Karpas-422 (cell line): ENCODE results near the gene ZNRF3. TPM values are rescaled to one million over a fixed set of nuclear protein-coding genes. Genes with fewer than 3 reads are reported as not detected.

Source experiments
- DNase-seq: peaks from one replicate; pipeline ENCODE4 v3.0.0-alpha.2; 2015
- H2AFZ ChIP-seq: fragments of 200-600 bp; sonication (generic); 2 replicates; pipeline ENCODE4 v1.6.1; 2014; ENCODE audit warnings: antibody characterized with exemption, low read length, mixed read lengths
- H3K27ac ChIP-seq: fragments of 200-600 bp; sonication (generic); 2 replicates; pipeline ENCODE4 v1.5.1; 2014; ENCODE audit warnings: mild to moderate bottlenecking, low read length, moderate library complexity
- H3K27me3 ChIP-seq: fragments of 200-600 bp; sonication (generic); 2 replicates; pipeline ENCODE4 v1.6.1; 2014; ENCODE audit warnings: low read length, mixed read lengths
- H3K36me3 ChIP-seq: fragments of 200-600 bp; sonication (generic); 2 replicates; pipeline ENCODE4 v1.6.1; 2014; ENCODE audit warnings: low read length, mixed read lengths; ENCODE audit not compliant: insufficient read depth
- H3K4me1 ChIP-seq: fragments of 200-600 bp; sonication (generic); 2 replicates; pipeline ENCODE4 v1.6.1; 2014; ENCODE audit warnings: mild to moderate bottlenecking, low read length, mixed read lengths
- H3K4me2 ChIP-seq: fragments of 200-600 bp; sonication (generic); 2 replicates; pipeline ENCODE4 v1.6.1; 2014; ENCODE audit warnings: low read length, low read depth, mild to moderate bottlenecking; ENCODE audit not compliant: poor library complexity, severe bottlenecking
- H3K4me3 ChIP-seq: fragments of 200-600 bp; sonication (generic); 2 replicates; pipeline ENCODE4 v1.5.1; 2014; ENCODE audit warnings: mild to moderate bottlenecking, antibody characterized with exemption, low read length, mixed read lengths
- H3K79me2 ChIP-seq: fragments of 200-600 bp; sonication (generic); 2 replicates; pipeline ENCODE4 v1.6.1; 2014; ENCODE audit warnings: mild to moderate bottlenecking, low read length, mixed read lengths
- H3K9ac ChIP-seq: fragments of 200-600 bp; sonication (generic); 2 replicates; pipeline ENCODE4 v1.6.0; 2014; ENCODE audit warnings: low read length
- H3K9me2 ChIP-seq: fragments of 200-600 bp; sonication (generic), shearing (Covaris generic); replicated peaks from 2 replicates; pipeline ENCODE4 v1.6.0; 2014; ENCODE audit warnings: mild to moderate bottlenecking, low read length, moderate library complexity; ENCODE audit not compliant: insufficient read depth
- H3K9me3 ChIP-seq: fragments of 300-700, 200-600 bp; sonication (generic); 2 replicates; pipeline ENCODE4 v1.6.1; 2014; ENCODE audit warnings: low read length, mixed read lengths
- H4K20me1 ChIP-seq: fragments of 200-600 bp; sonication (generic); 2 replicates; pipeline ENCODE4 v1.6.1; 2014; ENCODE audit warnings: mild to moderate bottlenecking, antibody characterized with exemption, low read length, low read depth; ENCODE audit not compliant: insufficient read depth
- total RNA-seq: library from RNA; depleted of rRNA; stranded (reverse); fragments of >200 nt; shearing (Covaris generic); gene quantifications from 2 replicates; pipeline ENCODE4 v1.2.3, GENCODE V29; 2014; ENCODE audit warnings: low replicate concordance

The ZNRF3 gene
- total RNA-seq, 1 experiment from 2014 or later, result 0.19 TPM

DNA sequence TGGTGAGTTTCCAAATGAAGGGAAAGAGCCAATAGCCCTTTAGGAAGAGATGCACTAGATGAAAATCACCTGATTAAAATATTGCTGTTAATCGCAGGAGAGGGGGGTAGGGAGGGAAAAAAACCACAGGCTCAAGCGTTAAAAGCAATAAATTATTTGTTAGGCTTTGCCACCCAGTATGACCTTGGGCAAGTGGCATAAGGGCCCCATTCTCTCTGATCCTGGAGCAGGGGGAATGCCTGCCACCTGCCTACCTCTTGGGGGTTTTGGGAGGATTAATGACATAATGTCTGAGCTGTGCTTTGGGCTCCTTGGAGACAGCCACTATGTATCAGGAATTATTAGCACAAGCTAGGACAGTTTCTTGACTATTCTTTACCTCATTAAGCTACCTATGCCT, 80.0 kb downstream of the ZNRF3 start:
- Histone ChIP-seq H3K4me3 (no peak overlapping the region), H3K27ac (no peak overlapping the region), H3K9ac (no peak overlapping the region), H2AFZ (no peak overlapping the region), H4K20me1 (no peaks in the 10 kb centered on the region), H3K4me1 (peaks cover 6% of the 10 kb centered on the region; the same call in 1 of the 2 replicates), H3K79me2 (no peaks in the 10 kb centered on the region), H3K27me3 (no peaks in the 10 kb centered on the region), H3K36me3 (no peaks in the 10 kb centered on the region), H3K9me3 (no peaks in the 10 kb centered on the region), H3K4me2 (no peak overlapping the region), H3K9me2 (no peaks in the 10 kb centered on the region)
- DNase-seq, result no peak

DNA sequence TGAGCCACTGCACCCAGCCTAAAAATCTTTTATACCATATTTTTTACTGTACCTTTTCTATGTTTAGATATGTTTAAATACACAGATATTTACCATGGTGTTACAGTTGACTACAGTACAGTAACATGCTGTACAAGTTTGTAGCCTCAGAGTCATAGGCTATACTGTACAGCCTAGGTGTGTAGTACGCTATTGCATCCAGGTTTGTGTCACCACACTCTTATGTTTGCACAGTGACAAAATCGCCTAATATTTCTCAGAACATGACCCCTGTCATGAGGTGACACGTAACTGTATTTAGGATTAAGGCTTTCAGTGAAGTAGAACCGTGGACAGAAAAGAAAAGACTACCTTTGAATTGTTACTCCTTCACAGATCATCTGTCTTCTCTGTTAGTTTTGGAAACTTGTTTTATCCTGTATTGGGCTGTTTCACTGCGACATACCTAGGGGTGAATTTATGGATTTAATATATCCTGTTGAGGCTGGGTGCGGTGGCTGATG, 83.8 kb downstream of the ZNRF3 start:
- H3K79me2 ChIP-seq, result no peaks in the 10 kb centered on the region
- no peaks in the 10 kb centered on the region for H3K9me2 ChIP-seq
- H3K4me1 ChIP-seq, result peaks cover under 1% of the 10 kb centered on the region; the same call in 1 of the 2 replicates

GRCh38 chr22:28967969-28968368, 84.6 kb downstream of the ZNRF3 start:
- Histone ChIP-seq H3K4me3 (no peak overlapping the region), H3K4me2 (no peak overlapping the region), H2AFZ (no peak overlapping the region), H3K27me3 (no peaks in the 10 kb centered on the region), H3K9me3 (no peaks in the 10 kb centered on the region), H3K79me2 (no peaks in the 10 kb centered on the region), H4K20me1 (no peaks in the 10 kb centered on the region), H3K27ac (no peak overlapping the region), H3K36me3 (no peaks in the 10 kb centered on the region), H3K9ac (no peak overlapping the region), H3K4me1 (no peaks in the 10 kb centered on the region), H3K9me2 (no peaks in the 10 kb centered on the region)
- DNase-seq, result no peak

More for the DNA sequence above, 83.8 kb downstream of the ZNRF3 start:
- no peaks in the 10 kb centered on the region for H3K9me3 ChIP-seq
- no peak overlapping the region for H3K4me2 ChIP-seq
- no peaks in the 10 kb centered on the region for H3K27me3 ChIP-seq
- H2AFZ ChIP-seq, result no peak overlapping the region
- H4K20me1 ChIP-seq, result no peaks in the 10 kb centered on the region
- no peak overlapping the region for H3K9ac ChIP-seq
- H3K4me3 ChIP-seq, result no peak overlapping the region
- H3K36me3 ChIP-seq, result no peaks in the 10 kb centered on the region
- DNase-seq, result no peak
- H3K27ac ChIP-seq, result no peak overlapping the region

DNA sequence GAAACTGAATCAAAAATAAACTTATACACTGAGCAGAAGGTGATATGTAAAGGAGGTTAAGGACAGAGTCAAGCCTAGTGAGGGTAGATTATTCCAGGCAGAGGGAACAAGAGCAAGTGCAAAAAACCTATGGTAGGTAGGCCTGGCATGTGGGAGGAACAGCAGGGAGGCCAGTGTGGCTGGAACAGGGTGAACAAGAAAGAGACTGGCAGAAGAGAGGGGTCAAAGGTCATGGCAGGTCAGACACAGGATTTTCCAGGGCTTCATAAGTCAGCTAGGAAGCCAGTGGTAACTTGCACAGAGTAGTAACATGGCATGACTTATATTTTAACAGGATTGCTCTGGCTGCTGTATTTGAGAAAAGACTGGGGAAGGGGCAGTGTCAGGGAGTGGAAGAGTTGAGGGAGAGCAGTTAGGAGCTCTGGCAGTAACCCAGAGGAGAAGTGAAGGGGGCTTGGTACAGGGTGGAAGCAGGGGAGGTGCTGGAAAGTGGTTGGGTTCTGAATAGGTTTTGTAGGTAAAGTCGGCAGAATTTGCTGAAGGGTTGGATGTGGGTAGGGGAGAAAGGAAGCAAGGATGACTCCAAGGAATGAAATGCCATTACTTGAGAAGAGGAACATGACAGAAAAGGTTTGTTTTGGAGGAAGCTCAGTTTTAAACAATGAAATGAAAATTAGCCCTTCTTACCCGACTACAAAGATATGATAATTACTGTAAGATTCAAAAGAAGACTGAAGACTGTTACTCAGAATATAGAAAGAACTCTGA, 86.2 kb downstream of the ZNRF3 start:
- Histone ChIP-seq H3K79me2 (no peaks in the 10 kb centered on the region), H3K9me2 (no peaks in the 10 kb centered on the region)

GRCh38 chr22:28973352-28973751, 90.0 kb downstream of the ZNRF3 start:
- Histone ChIP-seq H3K4me3 (no peak overlapping the region), H3K36me3 (no peaks in the 10 kb centered on the region), H2AFZ (no peak overlapping the region), H3K27ac (no peak overlapping the region), H3K4me2 (no peak overlapping the region), H3K4me1 (no peaks in the 10 kb centered on the region), H4K20me1 (no peaks in the 10 kb centered on the region), H3K9me2 (no peaks in the 10 kb centered on the region), H3K27me3 (no peaks in the 10 kb centered on the region), H3K79me2 (no peaks in the 10 kb centered on the region), H3K9me3 (no peaks in the 10 kb centered on the region), H3K9ac (no peak overlapping the region)
- DNase-seq, result no peak

More for the DNA sequence above, 86.2 kb downstream of the ZNRF3 start:
- no peak overlapping the region for H3K27ac ChIP-seq
- H3K4me3 ChIP-seq, result no peak overlapping the region
- no peak overlapping the region for H2AFZ ChIP-seq
- H3K9me3 ChIP-seq, result no peaks in the 10 kb centered on the region
- no peak for DNase-seq
- no peak overlapping the region for H3K9ac ChIP-seq
- no peak overlapping the region for H3K4me2 ChIP-seq
- no peaks in the 10 kb centered on the region for H3K4me1 ChIP-seq
- no peaks in the 10 kb centered on the region for H3K36me3 ChIP-seq
- no peaks in the 10 kb centered on the region for H4K20me1 ChIP-seq
- no peaks in the 10 kb centered on the region for H3K27me3 ChIP-seq

GRCh38 chr22:28977060-28977459, 93.7 kb downstream of the ZNRF3 start:
- no peak for DNase-seq
- Histone ChIP-seq H3K79me2 (no peaks in the 10 kb centered on the region), H3K27me3 (no peaks in the 10 kb centered on the region), H3K9ac (no peak overlapping the region), H3K27ac (no peak overlapping the region), H3K36me3 (no peaks in the 10 kb centered on the region), H2AFZ (no peak overlapping the region), H3K9me3 (no peaks in the 10 kb centered on the region), H3K9me2 (no peaks in the 10 kb centered on the region), H4K20me1 (no peaks in the 10 kb centered on the region), H3K4me2 (no peak overlapping the region), H3K4me3 (no peak overlapping the region), H3K4me1 (no peaks in the 10 kb centered on the region)

DNA sequence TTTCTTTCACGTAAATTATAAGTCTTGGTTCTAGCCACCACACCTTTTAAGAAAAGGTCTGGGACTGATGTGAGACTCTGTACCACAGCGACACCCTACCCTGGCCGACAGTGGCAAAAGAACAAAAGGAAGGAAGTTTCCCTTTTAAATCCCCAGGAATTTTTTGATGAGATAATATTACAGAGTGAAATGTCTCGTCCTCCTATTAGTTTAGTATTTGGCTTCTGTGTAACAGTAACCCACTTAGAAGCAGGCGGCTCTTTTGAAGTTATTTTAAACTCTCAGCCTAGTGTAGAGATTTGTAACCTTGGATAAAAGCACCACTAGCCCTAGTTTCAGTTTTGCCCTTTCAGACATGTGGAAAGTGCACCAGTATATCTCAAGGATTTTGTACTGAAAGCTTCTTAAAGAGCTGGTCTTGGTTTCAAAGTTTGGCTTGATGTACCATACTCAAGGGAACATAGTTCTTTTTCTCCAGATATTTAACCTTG, 94.2 kb downstream of the ZNRF3 start:
- Histone ChIP-seq H3K27me3 (no peaks in the 10 kb centered on the region), H3K36me3 (no peaks in the 10 kb centered on the region), H3K9me3 (no peaks in the 10 kb centered on the region), H3K79me2 (no peaks in the 10 kb centered on the region), H3K9ac (no peak overlapping the region), H3K4me3 (no peak overlapping the region), H3K27ac (no peak overlapping the region), H3K4me1 (no peaks in the 10 kb centered on the region), H3K4me2 (no peak overlapping the region), H4K20me1 (no peaks in the 10 kb centered on the region), H3K9me2 (no peaks in the 10 kb centered on the region), H2AFZ (no peak overlapping the region)
- no peak for DNase-seq

- H3K9me2 ChIP-seq, result no peaks in the 10 kb centered on the region
- no peak overlapping the region for H3K4me3 ChIP-seq
- DNase-seq, result no peak
- no peak overlapping the region for H3K27ac ChIP-seq
- H4K20me1 ChIP-seq, result no peaks in the 10 kb centered on the region
- H3K27me3 ChIP-seq, result no peaks in the 10 kb centered on the region
- no peak overlapping the region for H3K9ac ChIP-seq
- H3K36me3 ChIP-seq, result no peaks in the 10 kb centered on the region
- H3K4me1 ChIP-seq, result no peaks in the 10 kb centered on the region
- H3K9me3 ChIP-seq, result no peaks in the 10 kb centered on the region
- no peak overlapping the region for H2AFZ ChIP-seq
- H3K79me2 ChIP-seq, result no peaks in the 10 kb centered on the region
- H3K4me2 ChIP-seq, result no peak overlapping the region
Observed at GRCh38 chr22:28978158-28978557, 94.8 kb downstream of the ZNRF3 start.
